ENCODE results near the gene SNAP47. TPM values are rescaled to one million over a fixed set of nuclear protein-coding genes. Genes with fewer than 3 reads are reported as not detected.

SNAP47 gene
- total and polyA plus RNA-seq, 9 of the 15 experiments (the other 6 are each of a cell fraction or from before 2014, with no cell fraction given), result 2.5 to 41.3 (median 32.6) TPM

GRCh38 chr1:227774051-227774731, 39.0 kb downstream of the SNAP47 start:
- H3K4me1 ChIP-seq (replicated peaks in 1 of 2; ENCODE audit: control insufficient read depth in 2 of 2, insufficient read depth in 2 of 2, low read length in 2 of 2), result peaks cover 0 to 11% of the 10 kb centered on the region in 2 experiments; a peak in 1 of 5 replicates
- H3K4me2 ChIP-seq (ENCODE audit: insufficient read depth, low read length), result no peak overlapping the region
- no peak overlapping the region for H2AFZ ChIP-seq (ENCODE audit: low read depth, low read length)
- WGBS (ENCODE audit: insufficient coverage, low coverage, missing lambda C conversion rate), result 82% methylated on average over 13 of the region's 13 CpGs
- peak overlapping the region in 1 of 2 experiments; percentile 64; a peak in 1 of 4 replicates for H3K9ac ChIP-seq (ENCODE audit: insufficient read depth in 1 of 2, low read depth in 2 of 2, low read length in 2 of 2)
- no peak overlapping the region for H3K27ac ChIP-seq (ENCODE audit: extremely low read depth, low read depth, low read length)
- ChIA-PET POLR2A (interaction anchor here (1.9 kb wide), 1 partner anchor 43 kb away, joined by 4 read pairs; no protein-coding TSS in a partner anchor), CTCF (ENCODE audit: low intra/inter-chr PET ratio) (no interaction called here)
- FAIRE-seq (no peak), DNase-seq (ENCODE audit: extremely low read depth in 1 of 4, low spot score in 3 of 4) (no peak), ATAC-seq (no peak; the same call in 2 of the 3 replicates)
- peaks cover 23% of the 10 kb centered on the region; the same call in 2 of the 3 replicates for H3K36me3 ChIP-seq (ENCODE audit: control insufficient read depth, insufficient read depth, low read length)
- BruUV-seq (replicated peaks), result no TSS peak
- intact Hi-C loops (cut with micrococcal nuclease), result no loop called here
- in situ Hi-C loops (cut with MboI), result no loop called here
- H3K9me3 ChIP-seq (replicated peaks; ENCODE audit: control insufficient read depth, insufficient read depth, low read depth, low read length), result no peaks in the 10 kb centered on the region
- TF ChIP-seq PRPF4 (IDR thresholded peaks at IDR 0.05; ENCODE audit: insufficient read depth, low read depth, low read length, poor library complexity, severe bottlenecking) (no peak), CEBPG (CRISPR knock-in tag; IDR thresholded peaks at IDR 0.05) (0 out of 2 replicates have a peak, but pooled peaks have one; percentile 20), CEBPG (tag; conservative IDR thresholded peaks at IDR 0.05 in 1 of 2, IDR thresholded peaks at IDR 0.05 in 1 of 2) (no peak), POLR2G (IDR thresholded peaks at IDR 0.05; ENCODE audit: low read depth, low read length) (0 out of 2 replicates have a peak, but pooled peaks have one; percentile 27), ELF2 (CRISPR knock-in tag; IDR thresholded peaks at IDR 0.05) (no peak), ZNF551 (CRISPR knock-in tag; IDR thresholded peaks at IDR 0.05) (no peak)
- no peak overlapping the region for H3K4me3 ChIP-seq
- peaks cover 3% of the 10 kb centered on the region for H3K9me1 ChIP-seq (ENCODE audit: control insufficient read depth, insufficient read depth, low read length)
- no peaks in the 10 kb centered on the region for H3K79me2 ChIP-seq (ENCODE audit: control insufficient read depth, insufficient read depth, low read length)
- H4K20me1 ChIP-seq (replicated peaks; ENCODE audit: control insufficient read depth, insufficient read depth, low read length), result peaks cover 6% of the 10 kb centered on the region; the same call in 1 of the 2 replicates
- H3K27me3 ChIP-seq (ENCODE audit: control insufficient read depth in 2 of 2, insufficient read depth in 2 of 2, low read length in 2 of 2), result no peaks in the 10 kb centered on the region
